ENCODE results near the gene UNC5CL.
A peak's percentile ranks its signal among the peaks of the same experiment; 100 is the strongest.

Gene UNC5CL

GRCh38 chr6:41049521-41049920 is 10.5 kb upstream of the UNC5CL start:
- Histone ChIP-seq H2BK12ac (ENCODE audit: low read length in 2 of 2) (no peak overlapping the region), H3K18ac (ENCODE audit: low read depth in 1 of 2, low read length in 2 of 2) (no peak overlapping the region), H3K4me2 (ENCODE audit: low read length, poor library complexity, severe bottlenecking) (no peak overlapping the region), H3K14ac (ENCODE audit: low read length in 2 of 2) (no peak overlapping the region), H3K9ac (ENCODE audit: low read length) (no peak overlapping the region), H3K4me3 (ENCODE audit: insufficient read depth in 1 of 2, low read depth in 1 of 2, low read length in 2 of 2) (no peak overlapping the region), H3K9me3 (ENCODE audit: control insufficient read depth, low read length) (no peaks in the 10 kb centered on the region), H3K79me1 (replicated peaks; ENCODE audit: low read length, poor library complexity, severe bottlenecking) (no peaks in the 10 kb centered on the region), H2AK5ac (ENCODE audit: low read length, severe bottlenecking) (no peak overlapping the region), H3K4me1 (ENCODE audit: control insufficient read depth, insufficient read depth, low read depth, low read length) (peaks cover 5% of the 10 kb centered on the region), H3K23ac (ENCODE audit: low read length in 2 of 2) (no peak overlapping the region), H2BK5ac (ENCODE audit: low read depth, low read length, poor library complexity, severe bottlenecking) (no peak overlapping the region), H3K36me3 (ENCODE audit: control insufficient read depth in 1 of 2, insufficient read depth in 2 of 2, low read depth in 1 of 2, low read length in 2 of 2) (no peaks in the 10 kb centered on the region), H3K4ac (ENCODE audit: low read depth in 1 of 2, low read length in 2 of 2) (no peak overlapping the region), H4K8ac (ENCODE audit: low read length) (no peak overlapping the region), H2AFZ (ENCODE audit: low read depth, low read length) (no peak overlapping the region), H2BK120ac (ENCODE audit: low read depth, low read length) (no peak overlapping the region), H3K27me3 (ENCODE audit: control insufficient read depth in 1 of 2, insufficient read depth in 1 of 2, low read length in 2 of 2) (peaks cover 0 to 7% of the 10 kb centered on the region in 2 experiments), H3K27ac (ENCODE audit: low read length, poor library complexity, severe bottlenecking) (no peak overlapping the region), H4K91ac (ENCODE audit: low read length) (no peak overlapping the region), H2BK15ac (ENCODE audit: low read depth, poor library complexity, severe bottlenecking) (no peak overlapping the region)
- no peak for DNase-seq
- 38% methylated on average over 1 of the region's 1 CpG for WGBS

GRCh38 chr6:41047745-41048732 is 9.0 kb upstream of the UNC5CL start:
- Histone ChIP-seq H2AK5ac (ENCODE audit: low read length, severe bottlenecking) (no peak overlapping the region), H3K4me1 (ENCODE audit: control insufficient read depth, insufficient read depth, low read depth, low read length) (peaks cover 5% of the 10 kb centered on the region), H4K8ac (ENCODE audit: low read length) (no peak overlapping the region), H3K27ac (ENCODE audit: low read length, poor library complexity, severe bottlenecking) (no peak overlapping the region), H3K14ac (ENCODE audit: low read length in 2 of 2) (no peak overlapping the region), H2BK5ac (ENCODE audit: low read depth, low read length, poor library complexity, severe bottlenecking) (no peak overlapping the region), H3K27me3 (ENCODE audit: control insufficient read depth in 1 of 2, insufficient read depth in 1 of 2, low read length in 2 of 2) (peaks cover 0 to 4% of the 10 kb centered on the region in 2 experiments), H2BK12ac (ENCODE audit: low read length in 2 of 2) (no peak overlapping the region), H2BK15ac (ENCODE audit: low read depth, poor library complexity, severe bottlenecking) (no peak overlapping the region), H3K4me2 (ENCODE audit: low read length, poor library complexity, severe bottlenecking) (no peak overlapping the region), H3K4ac (ENCODE audit: low read depth in 1 of 2, low read length in 2 of 2) (no peak overlapping the region), H3K4me3 (ENCODE audit: insufficient read depth in 1 of 2, low read depth in 1 of 2, low read length in 2 of 2) (no peak overlapping the region), H3K79me1 (replicated peaks; ENCODE audit: low read length, poor library complexity, severe bottlenecking) (no peaks in the 10 kb centered on the region), H4K91ac (ENCODE audit: low read length) (no peak overlapping the region), H2AFZ (ENCODE audit: low read depth, low read length) (no peak overlapping the region), H3K18ac (ENCODE audit: low read depth in 1 of 2, low read length in 2 of 2) (no peak overlapping the region), H2BK120ac (ENCODE audit: low read depth, low read length) (no peak overlapping the region), H3K9ac (ENCODE audit: low read length) (no peak overlapping the region), H3K9me3 (ENCODE audit: control insufficient read depth, low read length) (no peaks in the 10 kb centered on the region), H3K23ac (ENCODE audit: low read length in 2 of 2) (peak overlapping the region in 1 of 2 experiments; percentile 15), H3K36me3 (ENCODE audit: control insufficient read depth in 1 of 2, insufficient read depth in 2 of 2, low read depth in 1 of 2, low read length in 2 of 2) (no peaks in the 10 kb centered on the region)
- DNase-seq, result no peak
- 75% methylated on average over 9 of the region's 9 CpGs for WGBS

- WGBS, result 96% methylated on average over 2 of the region's 2 CpGs
- Histone ChIP-seq H3K9ac (ENCODE audit: low read length) (no peak overlapping the region), H2BK12ac (ENCODE audit: low read length in 2 of 2) (no peak overlapping the region), H2AK5ac (ENCODE audit: low read length, severe bottlenecking) (no peak overlapping the region), H3K14ac (ENCODE audit: low read length in 2 of 2) (no peak overlapping the region), H2BK15ac (ENCODE audit: low read depth, poor library complexity, severe bottlenecking) (no peak overlapping the region), H3K79me1 (replicated peaks; ENCODE audit: low read length, poor library complexity, severe bottlenecking) (no peaks in the 10 kb centered on the region), H2BK120ac (ENCODE audit: low read depth, low read length) (no peak overlapping the region), H3K4me2 (ENCODE audit: low read length, poor library complexity, severe bottlenecking) (no peak overlapping the region), H3K4ac (ENCODE audit: low read depth in 1 of 2, low read length in 2 of 2) (no peak overlapping the region), H3K9me3 (ENCODE audit: control insufficient read depth, low read length) (no peaks in the 10 kb centered on the region), H3K18ac (ENCODE audit: low read depth in 1 of 2, low read length in 2 of 2) (no peak overlapping the region), H4K8ac (ENCODE audit: low read length) (no peak overlapping the region), H3K36me3 (ENCODE audit: control insufficient read depth in 1 of 2, insufficient read depth in 2 of 2, low read depth in 1 of 2, low read length in 2 of 2) (no peaks in the 10 kb centered on the region), H2AFZ (ENCODE audit: low read depth, low read length) (no peak overlapping the region), H3K4me1 (ENCODE audit: control insufficient read depth, insufficient read depth, low read depth, low read length) (peaks cover 11% of the 10 kb centered on the region), H4K91ac (ENCODE audit: low read length) (no peak overlapping the region), H2BK5ac (ENCODE audit: low read depth, low read length, poor library complexity, severe bottlenecking) (no peak overlapping the region), H3K4me3 (ENCODE audit: insufficient read depth in 1 of 2, low read depth in 1 of 2, low read length in 2 of 2) (no peak overlapping the region), H3K23ac (ENCODE audit: low read length in 2 of 2) (no peak overlapping the region), H3K27ac (ENCODE audit: low read length, poor library complexity, severe bottlenecking) (no peak overlapping the region), H3K27me3 (ENCODE audit: control insufficient read depth in 1 of 2, insufficient read depth in 1 of 2, low read length in 2 of 2) (peaks cover 0 to 4% of the 10 kb centered on the region in 2 experiments)
- DNase-seq, result no peak
Measured at GRCh38 chr6:41047306-41047705, 8.3 kb upstream of the UNC5CL start.

- H3K79me1 ChIP-seq (replicated peaks; ENCODE audit: low read length, poor library complexity, severe bottlenecking), result no peaks in the 10 kb centered on the region
- WGBS, result 91% methylated on average over 1 of the region's 1 CpG
- peaks cover 14% of the 10 kb centered on the region for H3K4me1 ChIP-seq (ENCODE audit: control insufficient read depth, insufficient read depth, low read depth, low read length)
- no peak overlapping the region for H2BK12ac ChIP-seq (ENCODE audit: low read length in 2 of 2)
- H4K91ac ChIP-seq (ENCODE audit: low read length), result no peak overlapping the region
- no peak overlapping the region for H2AK5ac ChIP-seq (ENCODE audit: low read length, severe bottlenecking)
- H3K4me2 ChIP-seq (ENCODE audit: low read length, poor library complexity, severe bottlenecking), result no peak overlapping the region
- H3K27me3 ChIP-seq (ENCODE audit: control insufficient read depth in 1 of 2, insufficient read depth in 1 of 2, low read length in 2 of 2), result peaks cover 0 to 4% of the 10 kb centered on the region in 2 experiments
- no peak overlapping the region for H3K4ac ChIP-seq (ENCODE audit: low read depth in 1 of 2, low read length in 2 of 2)
- H2BK15ac ChIP-seq (ENCODE audit: low read depth, poor library complexity, severe bottlenecking), result no peak overlapping the region
- no peak overlapping the region for H3K14ac ChIP-seq (ENCODE audit: low read length in 2 of 2)
- no peak overlapping the region for H3K27ac ChIP-seq (ENCODE audit: low read length, poor library complexity, severe bottlenecking)
- no peak overlapping the region for H2BK120ac ChIP-seq (ENCODE audit: low read depth, low read length)
- no peak overlapping the region for H2AFZ ChIP-seq (ENCODE audit: low read depth, low read length)
- H3K36me3 ChIP-seq (ENCODE audit: control insufficient read depth in 1 of 2, insufficient read depth in 2 of 2, low read depth in 1 of 2, low read length in 2 of 2), result no peaks in the 10 kb centered on the region
- no peak for DNase-seq
- H3K9ac ChIP-seq (ENCODE audit: low read length), result no peak overlapping the region
- no peak overlapping the region for H3K18ac ChIP-seq (ENCODE audit: low read depth in 1 of 2, low read length in 2 of 2)
- no peak overlapping the region for H2BK5ac ChIP-seq (ENCODE audit: low read depth, low read length, poor library complexity, severe bottlenecking)
- H3K4me3 ChIP-seq (ENCODE audit: insufficient read depth in 1 of 2, low read depth in 1 of 2, low read length in 2 of 2), result no peak overlapping the region
- H3K23ac ChIP-seq (ENCODE audit: low read length in 2 of 2), result no peak overlapping the region
- no peaks in the 10 kb centered on the region for H3K9me3 ChIP-seq (ENCODE audit: control insufficient read depth, low read length)
- no peak overlapping the region for H4K8ac ChIP-seq (ENCODE audit: low read length)
Measured at GRCh38 chr6:41046084-41046483, 7.1 kb upstream of the UNC5CL start.

Data from mesenchymal stem cell (in vitro differentiated cells and primary cell).